Measurements from ENCODE around the gene AK1.

- TF ChIP-seq POLR2A (IDR thresholded peaks at IDR 0.05; ENCODE audit: low read length): no peak
- no peak for TF ChIP-seq GATA1 (IDR thresholded peaks at IDR 0.05; ENCODE audit: low read depth, low read length)
These were observed 4.9 kb downstream of the AK1 start for GRCh38 chr9:127872369-127873222.

Data from erythroblast (primary cell).